GM19397 (cell line): ENCODE results near the gene PTGIS.

Experiments used
- ATAC-seq: cut with Tn5 transposase; IDR thresholded peaks from one replicate; pipeline ENCODE4 v1.9.1; 2021; ENCODE audit warnings: mild to moderate bottlenecking, moderate library complexity; ENCODE audit not compliant: unreplicated experiment

PTGIS gene

GRCh38 chr20:49532285-49532946 lies 35.5 kb downstream of the PTGIS start:
- no peak for ATAC-seq

GRCh38 chr20:49529470-49529869 lies 38.5 kb downstream of the PTGIS start:
- ATAC-seq: no peak

DNA sequence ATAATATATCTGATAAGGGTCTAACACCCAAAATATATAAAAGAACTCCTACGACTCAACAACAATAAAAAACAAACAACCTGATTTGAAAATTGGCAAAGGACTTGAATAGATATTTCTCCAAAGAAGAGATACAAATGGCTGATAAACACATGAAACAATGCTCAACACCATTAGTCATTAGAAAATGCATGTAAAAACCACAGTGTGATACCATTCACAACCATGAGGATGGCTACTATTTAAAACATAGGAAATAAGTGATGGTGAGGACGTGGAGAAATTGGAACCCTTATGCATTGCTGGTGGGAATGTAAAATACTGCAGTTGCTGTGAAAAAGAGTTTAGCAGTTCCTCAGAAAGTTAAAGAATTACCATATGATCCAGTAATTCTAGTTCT lies 41.4 kb downstream of the PTGIS start:
- no peak for ATAC-seq

- no peak for ATAC-seq
Observed at GRCh38 chr20:49526056-49526455, 41.9 kb downstream of the PTGIS start.

DNA sequence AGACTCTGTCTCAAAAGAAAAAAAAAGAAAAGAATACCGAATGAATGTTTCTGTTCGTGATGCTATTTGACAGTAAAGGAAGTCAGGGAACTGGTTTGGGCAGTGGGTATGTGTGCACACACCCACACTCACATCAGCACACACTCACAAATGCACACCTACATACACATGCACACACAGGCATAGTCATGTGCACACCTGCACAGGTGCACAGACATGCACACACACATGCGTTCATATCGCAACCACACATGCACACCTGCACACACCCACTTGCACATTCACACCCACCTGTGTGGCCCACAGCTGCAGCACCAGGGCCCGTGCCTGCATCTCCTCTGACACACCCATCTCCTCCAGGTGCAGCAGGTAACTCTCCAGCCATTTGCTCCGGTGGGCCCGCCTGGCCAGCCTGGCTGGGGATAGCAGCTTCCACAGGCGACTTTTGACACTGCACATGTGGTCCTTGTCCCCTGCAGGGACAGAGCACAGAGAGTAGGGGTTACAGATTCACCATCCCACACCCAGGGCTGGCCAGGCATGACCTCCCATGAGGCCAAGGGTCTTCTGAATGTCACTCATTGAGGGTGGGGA lies 44.1 kb downstream of the PTGIS start:
- no peak for ATAC-seq

- no peak for ATAC-seq
Observed at GRCh38 chr20:49521356-49521755, 46.6 kb downstream of the PTGIS start.

DNA sequence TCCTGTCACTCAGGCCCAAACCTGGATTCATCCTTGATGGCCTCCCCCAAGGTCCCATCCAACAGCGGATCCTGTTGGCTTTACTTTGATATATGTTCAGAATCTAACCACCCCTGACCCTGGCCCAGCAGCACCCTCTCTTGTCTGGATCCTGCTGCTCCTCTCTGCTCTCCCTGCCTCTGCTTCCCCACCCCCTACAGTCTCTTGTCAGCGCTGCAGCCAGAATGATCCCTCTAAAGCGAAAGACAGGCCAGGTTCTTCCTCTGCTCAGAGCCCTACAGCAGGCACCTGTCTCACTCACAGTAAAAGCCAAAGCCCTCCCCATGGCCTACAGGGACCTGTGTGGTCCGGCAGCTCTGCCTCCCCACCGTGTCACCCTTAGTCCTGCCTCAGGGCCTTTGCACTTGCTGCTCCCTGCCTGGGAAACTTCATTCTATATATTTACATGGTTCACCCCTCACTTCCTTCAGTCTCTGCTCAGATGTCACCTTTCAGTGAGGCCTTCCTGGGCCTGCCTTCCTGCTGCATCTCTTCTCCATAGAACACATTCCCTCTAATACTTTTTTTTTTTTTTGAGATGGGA lies 48.1 kb downstream of the PTGIS start:
- no peak for ATAC-seq

- no peak for ATAC-seq
Observed at GRCh38 chr20:49519212-49519712, 48.7 kb downstream of the PTGIS start.

DNA sequence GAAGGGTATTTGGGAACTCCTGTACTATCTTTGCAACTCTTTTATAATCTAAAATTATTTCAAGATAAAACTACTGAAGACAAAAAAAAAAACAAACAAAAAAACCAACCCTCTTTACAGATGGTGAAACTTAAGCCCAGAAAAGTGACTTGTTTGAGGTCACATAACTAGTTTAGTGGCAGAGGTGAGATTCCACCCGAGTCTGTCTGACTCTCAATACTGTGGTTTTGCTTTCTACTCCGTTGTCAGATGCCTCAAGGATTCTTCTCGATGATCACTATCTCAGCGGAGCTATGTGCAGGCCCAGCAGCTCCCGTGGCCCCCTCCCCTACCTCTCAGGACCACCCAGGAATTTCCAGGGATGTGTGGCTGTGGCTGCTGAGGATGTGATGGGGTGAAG lies 49.4 kb downstream of the PTGIS start:
- ATAC-seq: no peak

DNA sequence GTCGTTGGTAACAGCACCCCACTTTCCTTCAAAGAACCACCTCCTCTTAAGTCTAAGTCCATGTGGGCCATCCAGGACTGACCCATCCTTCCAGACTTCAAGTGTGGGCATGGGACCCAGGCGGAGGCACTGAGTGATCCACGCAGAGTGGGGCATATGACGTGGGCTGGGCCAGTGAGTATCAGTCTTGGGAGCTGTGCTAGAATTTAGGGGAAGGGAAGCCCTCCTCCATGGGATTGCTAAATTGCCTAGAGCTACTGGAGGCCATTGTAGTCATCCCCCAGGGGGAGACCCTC lies 50.2 kb downstream of the PTGIS start:
- ATAC-seq: no peak

DNA sequence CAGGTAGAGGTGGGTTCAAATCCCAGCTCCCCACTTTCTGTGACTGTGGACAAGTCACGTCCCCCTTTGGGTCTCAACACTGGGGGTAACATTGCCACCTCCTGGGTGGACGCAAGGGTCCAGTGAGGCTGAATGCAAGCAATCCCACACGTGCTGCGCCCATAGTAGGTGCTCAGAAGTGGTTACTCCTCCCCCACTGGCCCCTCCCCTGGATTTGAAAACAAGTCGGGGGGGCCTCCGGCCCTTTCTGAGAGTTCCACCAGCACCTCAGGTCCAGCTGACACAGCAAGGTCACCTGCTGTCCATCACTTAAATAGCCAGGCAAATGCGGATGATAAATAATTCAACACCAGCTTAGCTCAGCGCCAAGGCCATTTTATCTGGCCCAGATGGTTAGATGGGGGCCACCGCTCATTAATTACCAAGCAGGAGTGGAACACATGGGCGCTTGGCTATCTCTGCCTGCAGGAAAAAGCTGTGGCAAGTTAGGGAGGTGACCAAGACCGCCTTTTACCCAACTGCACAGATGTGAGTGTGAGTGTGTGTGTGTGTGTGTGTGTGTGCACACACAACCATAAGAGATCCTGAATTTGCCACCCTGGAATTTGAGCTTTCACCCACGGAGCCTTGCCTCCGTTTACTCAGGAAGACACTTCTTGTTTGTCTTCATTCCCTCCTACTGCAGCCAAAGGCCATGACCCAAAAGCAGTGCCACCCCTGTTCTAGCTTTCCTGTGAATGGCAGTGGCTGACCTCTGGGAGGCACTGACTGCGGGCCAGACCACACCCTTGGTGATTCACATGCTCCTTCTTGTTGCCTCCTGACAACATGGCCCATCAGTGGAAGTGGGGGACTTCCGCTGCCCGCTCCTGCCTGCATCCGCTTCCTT lies 50.8 kb downstream of the PTGIS start:
- no peak for ATAC-seq

DNA sequence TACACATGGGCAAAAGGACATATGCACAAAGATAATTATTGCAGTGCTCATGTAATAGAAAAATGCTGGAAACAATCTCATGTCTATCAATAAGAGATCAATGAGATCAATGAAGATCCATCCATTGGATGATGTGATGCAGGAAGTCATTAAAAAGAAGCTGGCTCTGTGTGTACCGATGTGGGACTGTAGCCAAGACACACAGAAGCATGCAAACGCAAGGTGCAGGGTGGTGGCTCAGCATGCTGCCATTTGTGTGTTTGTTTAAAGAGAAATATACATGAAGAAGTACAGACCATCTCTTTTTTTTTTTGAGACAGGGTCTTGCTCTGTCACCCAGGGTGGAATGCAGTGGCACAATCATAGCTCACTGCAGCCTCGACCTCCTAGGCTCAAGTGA lies 52.4 kb downstream of the PTGIS start:
- no peak for ATAC-seq

GRCh38 chr20:49513517-49513916 lies 54.4 kb downstream of the PTGIS start:
- ATAC-seq: no peak

- ATAC-seq: no peak
Observed at GRCh38 chr20:49513009-49513408, 54.9 kb downstream of the PTGIS start.

DNA sequence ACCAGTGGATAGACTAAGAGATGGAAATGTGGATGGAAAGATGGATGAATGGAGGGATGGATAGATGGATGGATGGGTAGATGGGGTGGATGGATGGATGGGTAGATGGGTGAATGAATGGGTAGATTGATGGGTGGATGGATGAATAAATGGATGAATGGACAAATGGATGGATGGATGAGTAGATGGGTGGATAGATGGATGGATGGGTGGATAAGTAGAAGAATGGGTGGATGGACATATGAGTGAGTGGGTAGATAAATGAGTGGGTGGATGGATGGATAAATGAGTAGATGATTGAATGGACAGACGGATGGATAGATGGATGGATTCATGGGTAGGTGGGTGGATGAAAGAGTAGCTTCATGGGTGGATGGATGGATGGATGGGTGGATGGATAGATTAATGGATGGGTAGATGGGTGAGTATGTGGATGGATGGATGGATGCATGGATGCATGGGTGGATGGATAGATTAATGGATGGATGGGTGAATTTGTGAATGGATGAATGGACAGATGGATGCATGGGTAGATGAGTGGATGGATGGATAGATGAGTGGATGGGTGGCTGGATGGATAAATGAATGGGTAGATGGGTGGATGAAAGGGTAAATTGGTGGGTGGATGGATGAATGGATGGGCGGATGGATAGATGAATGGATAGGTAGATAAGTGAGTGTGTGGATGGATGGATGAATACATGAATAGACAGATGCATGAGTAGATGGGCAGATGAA lies 56.0 kb downstream of the PTGIS start:
- no peak for ATAC-seq

GRCh38 chr20:49510562-49511122 lies 57.3 kb downstream of the PTGIS start:
- ATAC-seq: no peak

GRCh38 chr20:49508435-49509199 lies 59.3 kb downstream of the PTGIS start:
- no peak for ATAC-seq

DNA sequence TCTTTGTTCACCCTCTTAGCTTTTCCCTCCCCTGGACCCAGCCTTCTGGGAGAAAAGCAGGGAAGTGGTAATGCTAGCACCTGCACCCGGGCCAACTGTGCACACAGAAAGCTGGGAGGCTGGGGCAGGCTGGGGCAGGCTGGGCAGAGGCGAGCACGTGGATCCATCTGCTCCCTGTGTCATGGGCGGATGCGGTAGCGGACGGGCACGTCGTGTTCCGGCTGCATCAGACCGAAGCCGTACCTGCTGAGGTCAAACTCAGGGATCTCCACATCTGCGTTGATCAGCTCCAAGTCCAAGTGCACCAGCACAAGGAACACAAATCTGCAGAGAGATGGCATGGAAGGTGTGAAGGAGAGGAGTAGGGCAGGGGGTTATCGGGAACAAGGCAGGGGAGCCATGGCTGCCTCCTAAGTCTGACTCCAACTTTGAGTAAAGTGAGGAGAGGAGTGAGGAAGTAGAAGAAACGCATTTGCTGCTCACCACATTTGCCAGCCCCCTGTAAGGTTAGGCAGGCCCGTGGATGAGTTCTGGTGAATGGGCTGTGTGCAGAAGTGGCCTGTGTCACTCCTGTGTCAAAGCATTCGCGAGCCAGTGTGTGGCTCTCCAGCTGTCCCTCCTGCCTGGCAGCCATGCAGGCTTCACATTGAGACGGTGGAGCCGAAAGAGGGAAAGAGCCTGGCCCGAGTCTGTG lies 60.0 kb downstream of the PTGIS start:
- no peak for ATAC-seq

- no peak for ATAC-seq
Observed at GRCh38 chr20:49505518-49505917, 62.4 kb downstream of the PTGIS start.
